LNCAP (cell line): ENCODE measurements around the gene ZMAT5.

Source experiments
- CTCF ChIP-seq: fragments of 450-650 bp; IDR thresholded peaks from 2 replicates; pipeline ENCODE4 v1.5.1; 2017; ENCODE audit warnings: mild to moderate bottlenecking

The ZMAT5 gene

GRCh38 chr22:29738118-29738815, 28.5 kb downstream of the ZMAT5 start:
- TF ChIP-seq CTCF = no peak

GRCh38 chr22:29737251-29738117, 29.3 kb downstream of the ZMAT5 start:
- TF ChIP-seq CTCF = no peak

GRCh38 chr22:29735416-29735815, 31.4 kb downstream of the ZMAT5 start:
- no peak for TF ChIP-seq CTCF

- no peak for TF ChIP-seq CTCF
These were observed 32.0 kb downstream of the ZMAT5 start for GRCh38 chr22:29734838-29735237.

GRCh38 chr22:29734406-29734805, 32.4 kb downstream of the ZMAT5 start:
- TF ChIP-seq CTCF = no peak

GRCh38 chr22:29733362-29734201, 33.2 kb downstream of the ZMAT5 start:
- TF ChIP-seq CTCF = no peak

GRCh38 chr22:29732883-29733282, 33.9 kb downstream of the ZMAT5 start:
- no peak for TF ChIP-seq CTCF
